ENCODE measurements around the gene MAGI1. TPM values are rescaled to one million over a fixed set of nuclear protein-coding genes. Genes with fewer than 3 reads are reported as not detected.

Gene MAGI1
- total RNA-seq, 2 experiments from 2014 or later = 0.04 TPM; not detected in 1

DNA sequence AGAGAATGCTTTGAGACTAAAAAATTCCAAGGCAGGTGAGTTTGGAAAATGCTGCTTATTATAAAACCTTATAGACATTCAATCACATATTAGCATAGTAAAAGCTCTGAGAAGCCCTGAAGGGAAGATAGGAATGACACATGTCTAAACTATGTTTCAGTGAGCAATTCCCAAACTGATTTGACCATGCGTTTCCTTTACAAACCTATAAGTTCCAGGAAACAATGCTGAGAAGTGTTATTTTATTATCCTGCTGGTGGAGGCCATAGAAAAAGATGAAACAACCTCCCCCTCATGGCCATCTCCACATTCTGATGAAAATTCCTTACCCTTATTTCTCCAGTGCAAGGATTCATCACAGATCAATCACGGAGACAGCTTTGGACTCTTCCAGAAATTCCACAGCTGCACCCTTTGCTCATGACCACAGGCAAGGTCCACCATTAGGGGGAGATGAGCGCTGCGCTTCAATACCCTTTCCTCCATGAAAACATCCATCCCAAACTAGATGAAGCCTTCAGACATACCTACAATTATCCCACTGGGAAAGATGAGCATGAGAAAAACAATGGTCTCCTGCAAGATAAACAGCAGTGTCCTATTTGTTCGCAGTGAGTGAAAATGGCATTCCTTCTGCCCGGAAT lies 372.1 kb downstream of the MAGI1 start:
- no peak for DNase-seq
- no peaks in the 10 kb centered on the region for H3K9me3 Mint-ChIP-seq
- no peaks in the 10 kb centered on the region for H3K36me3 Mint-ChIP-seq (ENCODE audit: low read depth)
- no peak overlapping the region for H3K27ac Mint-ChIP-seq
- ChIA-PET CTCF (no interaction called here), POLR2A (no interaction called here)
- H3K4me3 Mint-ChIP-seq = no peak overlapping the region
- H3K27me3 Mint-ChIP-seq = no peaks in the 10 kb centered on the region
- H3K4me1 Mint-ChIP-seq = no peaks in the 10 kb centered on the region

DNA sequence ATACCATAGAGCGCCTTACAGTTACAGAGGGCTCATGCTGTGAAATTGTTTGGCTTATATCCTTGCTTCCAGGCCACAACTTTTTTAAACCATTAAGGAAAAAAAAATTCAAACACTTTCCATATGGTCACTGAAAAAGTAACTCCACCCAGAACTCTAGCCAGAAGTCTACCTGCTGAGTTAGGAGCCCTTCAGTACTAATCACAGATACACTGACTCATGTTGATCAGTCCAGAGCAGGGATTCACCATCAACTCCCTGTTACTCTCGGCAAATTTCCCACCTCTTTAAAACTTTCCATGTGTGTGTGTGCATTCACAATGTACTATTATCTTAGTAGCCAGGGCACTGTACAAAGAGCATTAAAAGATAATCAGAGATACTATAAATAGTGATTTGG lies 372.8 kb downstream of the MAGI1 start:
- ChIA-PET CTCF (no interaction called here), POLR2A (no interaction called here)
- Mint-ChIP-seq H3K27ac (no peak overlapping the region), H3K4me1 (no peaks in the 10 kb centered on the region), H3K27me3 (no peaks in the 10 kb centered on the region), H3K36me3 (ENCODE audit: low read depth) (no peaks in the 10 kb centered on the region), H3K4me3 (no peak overlapping the region), H3K9me3 (no peaks in the 10 kb centered on the region)
- no peak for DNase-seq

DNA sequence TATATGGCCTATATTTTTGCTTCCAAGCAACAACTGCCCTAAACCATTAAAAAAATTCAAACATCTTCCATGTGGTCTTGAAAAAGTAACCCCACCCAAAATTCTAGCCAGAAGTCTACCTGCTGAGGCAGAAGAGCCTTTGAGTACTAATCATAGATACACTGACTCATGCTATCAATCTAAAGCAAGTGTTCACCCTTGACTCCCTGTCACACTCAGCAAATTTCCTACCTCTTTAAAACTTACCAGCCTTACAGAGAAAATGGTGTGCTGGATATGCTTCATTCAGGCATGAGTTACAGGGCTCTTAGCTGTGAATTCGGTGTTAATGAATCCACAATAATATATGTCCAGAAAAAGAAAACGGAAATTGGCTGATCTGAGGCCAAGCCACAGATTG lies 373.8 kb downstream of the MAGI1 start:
- CTCF ChIA-PET = no interaction called here
- Mint-ChIP-seq H3K36me3 (ENCODE audit: low read depth) (no peaks in the 10 kb centered on the region), H3K27ac (no peak overlapping the region), H3K4me1 (no peaks in the 10 kb centered on the region), H3K27me3 (no peaks in the 10 kb centered on the region), H3K9me3 (no peaks in the 10 kb centered on the region), H3K4me3 (no peak overlapping the region)
- POLR2A ChIA-PET = no interaction called here
- DNase-seq = no peak

DNA sequence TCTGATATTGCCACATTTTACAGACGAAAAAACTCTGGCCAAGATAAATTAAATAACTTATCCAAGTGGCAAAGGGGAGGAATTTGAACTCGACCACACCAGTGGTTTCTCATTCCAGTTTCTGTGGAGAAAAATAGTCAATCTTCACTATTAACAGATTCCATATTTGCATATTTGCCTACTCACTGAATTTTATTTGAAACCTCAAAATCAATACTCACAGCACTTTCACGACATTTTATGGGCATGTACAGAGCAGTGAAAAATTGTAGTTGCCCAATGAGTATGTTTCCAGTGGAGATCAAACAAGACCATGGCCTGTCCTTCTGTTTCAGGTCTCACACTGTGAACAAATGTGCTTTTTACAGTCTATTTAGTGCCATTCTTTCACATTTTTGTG lies 374.3 kb downstream of the MAGI1 start:
- Mint-ChIP-seq H3K36me3 (ENCODE audit: low read depth) (no peaks in the 10 kb centered on the region), H3K4me1 (no peaks in the 10 kb centered on the region), H3K27me3 (no peaks in the 10 kb centered on the region), H3K27ac (no peak overlapping the region), H3K4me3 (no peak overlapping the region), H3K9me3 (no peaks in the 10 kb centered on the region)
- ChIA-PET POLR2A (no interaction called here), CTCF (no interaction called here)
- no peak for DNase-seq

DNA sequence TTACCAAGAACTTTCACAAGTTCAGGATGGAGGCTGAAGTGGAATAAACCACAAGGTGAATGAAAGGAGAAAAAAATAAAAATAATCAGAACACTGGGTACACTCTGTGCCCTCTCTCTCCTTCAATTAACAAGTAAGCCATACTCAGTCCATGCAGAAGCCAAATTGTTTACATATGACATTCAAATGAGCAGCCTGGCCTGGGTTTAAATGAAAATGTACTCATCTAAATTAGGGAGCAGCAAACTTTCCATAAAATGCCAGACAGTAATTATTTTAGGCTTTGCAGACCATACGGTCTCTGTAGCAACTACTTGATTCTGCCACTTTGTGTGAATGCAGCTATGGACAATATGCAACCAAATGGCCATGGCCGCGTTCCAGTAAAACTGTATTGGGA lies 376.6 kb downstream of the MAGI1 start:
- no peaks in the 10 kb centered on the region for H3K9me3 Mint-ChIP-seq
- H3K4me3 Mint-ChIP-seq = no peak overlapping the region
- POLR2A ChIA-PET = no interaction called here

DNA sequence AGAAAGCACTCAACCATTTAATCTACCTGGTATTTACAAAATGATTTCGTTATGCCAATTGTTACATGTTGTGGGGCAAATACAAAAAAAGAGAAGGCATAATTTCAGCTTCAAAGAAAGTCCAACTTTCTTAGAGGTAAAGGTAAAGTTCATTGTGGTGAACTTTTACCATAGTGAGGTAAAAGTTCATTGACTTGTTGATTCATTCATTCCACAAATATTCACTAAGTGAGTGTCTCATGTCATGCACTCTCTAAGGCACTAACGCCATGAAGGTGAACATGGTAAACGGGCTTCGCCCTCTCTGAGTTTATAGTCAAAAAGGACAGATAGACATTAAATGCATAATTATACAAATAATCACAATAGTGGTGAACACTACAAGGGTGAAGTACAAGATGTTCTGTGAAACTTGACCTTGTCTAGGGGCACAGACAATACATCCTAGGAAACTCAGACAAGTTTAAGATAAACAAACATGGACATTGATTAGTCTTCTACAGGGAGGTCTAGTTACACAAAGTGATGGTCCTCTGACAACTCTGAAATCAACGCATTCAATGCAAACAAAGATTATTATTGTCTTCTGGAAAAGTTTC lies 378.6 kb downstream of the MAGI1 start:
- CTCF ChIA-PET = no interaction called here
- DNase-seq = no peak
- no peaks in the 10 kb centered on the region for H3K27me3 Mint-ChIP-seq
- H3K27ac Mint-ChIP-seq = no peak overlapping the region
- H3K9me3 Mint-ChIP-seq = no peaks in the 10 kb centered on the region
- no peaks in the 10 kb centered on the region for H3K36me3 Mint-ChIP-seq (ENCODE audit: low read depth)
- POLR2A ChIA-PET = no interaction called here
- no peak overlapping the region for H3K4me3 Mint-ChIP-seq
- H3K4me1 Mint-ChIP-seq = no peaks in the 10 kb centered on the region

More for the DNA sequence above, 376.6 kb downstream of the MAGI1 start:
- CTCF ChIA-PET = no interaction called here
- Mint-ChIP-seq H3K27ac (no peak overlapping the region), H3K36me3 (ENCODE audit: low read depth) (no peaks in the 10 kb centered on the region), H3K4me1 (no peaks in the 10 kb centered on the region), H3K27me3 (no peaks in the 10 kb centered on the region)
- no peak for DNase-seq

DNA sequence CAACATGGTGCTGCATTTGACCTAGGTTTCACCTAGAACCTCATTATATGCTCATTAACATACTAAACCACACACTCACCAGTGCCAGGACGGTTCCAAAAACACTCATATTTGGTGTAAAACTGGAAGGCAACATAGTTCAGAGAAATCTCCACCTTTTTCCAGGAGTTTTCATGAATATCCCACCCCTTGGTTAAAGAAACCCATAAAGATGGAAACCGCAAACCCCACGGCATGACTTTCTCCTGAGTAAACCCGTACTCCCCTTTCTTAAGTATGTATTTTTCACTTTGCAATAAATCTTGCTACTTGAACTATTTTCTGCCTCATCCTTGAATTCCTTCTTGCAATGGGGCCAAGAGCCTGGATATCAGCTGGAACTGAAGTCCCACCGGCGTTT lies 379.3 kb downstream of the MAGI1 start:
- no peaks in the 10 kb centered on the region for H3K9me3 Mint-ChIP-seq
- no peaks in the 10 kb centered on the region for H3K36me3 Mint-ChIP-seq (ENCODE audit: low read depth)
- ChIA-PET POLR2A (no interaction called here), CTCF (no interaction called here)
- H3K27me3 Mint-ChIP-seq = no peaks in the 10 kb centered on the region
- no peaks in the 10 kb centered on the region for H3K4me1 Mint-ChIP-seq
- no peak overlapping the region for H3K4me3 Mint-ChIP-seq
- DNase-seq = no peak
- no peak overlapping the region for H3K27ac Mint-ChIP-seq

DNA sequence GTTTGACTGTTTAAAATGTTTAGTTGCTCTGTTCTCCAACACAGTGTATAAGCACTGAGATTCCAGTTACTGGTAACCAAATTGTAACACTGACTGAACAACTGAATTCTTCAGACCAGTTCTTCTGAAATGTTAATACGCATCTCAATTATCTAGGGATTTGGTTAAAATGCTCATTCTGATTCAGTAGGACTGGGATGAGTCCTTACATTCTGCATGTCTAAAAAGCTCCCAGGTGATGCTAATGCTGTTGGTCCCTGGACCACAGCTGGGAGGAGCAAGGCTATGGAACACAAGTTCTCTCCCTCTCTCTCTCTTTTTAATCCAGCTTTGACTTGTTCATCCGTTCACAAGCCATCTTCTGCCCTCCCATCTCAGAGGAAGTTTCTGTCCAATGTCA lies 380.3 kb downstream of the MAGI1 start:
- ChIA-PET POLR2A (no interaction called here), CTCF (no interaction called here)
- no peak for DNase-seq
- Mint-ChIP-seq H3K27me3 (no peaks in the 10 kb centered on the region), H3K36me3 (ENCODE audit: low read depth) (no peaks in the 10 kb centered on the region), H3K9me3 (no peaks in the 10 kb centered on the region), H3K4me3 (no peak overlapping the region), H3K4me1 (no peaks in the 10 kb centered on the region), H3K27ac (no peak overlapping the region)

DNA sequence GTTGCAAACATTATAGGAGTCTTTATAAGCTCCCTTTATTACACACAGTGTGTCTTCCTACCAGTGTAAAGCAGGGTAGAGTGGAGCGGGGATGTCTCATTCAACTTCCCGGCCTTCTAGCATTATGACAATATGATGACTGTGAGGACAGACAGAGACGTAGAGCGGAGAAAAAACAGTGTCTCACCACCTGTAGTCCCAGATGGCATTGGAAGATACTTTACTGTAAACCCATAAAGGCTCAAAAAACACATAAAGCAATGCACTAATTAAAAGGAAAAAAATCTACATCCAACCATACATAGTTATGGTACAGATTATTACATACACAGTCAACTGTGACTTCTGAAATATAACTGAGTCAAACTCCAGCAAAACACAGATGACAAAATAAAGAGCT lies 383.7 kb downstream of the MAGI1 start:
- Mint-ChIP-seq H3K4me1 (no peaks in the 10 kb centered on the region), H3K4me3 (no peak overlapping the region), H3K27ac (no peak overlapping the region), H3K27me3 (no peaks in the 10 kb centered on the region), H3K9me3 (no peaks in the 10 kb centered on the region), H3K36me3 (ENCODE audit: low read depth) (no peaks in the 10 kb centered on the region)
- ChIA-PET CTCF (no interaction called here), POLR2A (no interaction called here)
- DNase-seq = no peak

DNA sequence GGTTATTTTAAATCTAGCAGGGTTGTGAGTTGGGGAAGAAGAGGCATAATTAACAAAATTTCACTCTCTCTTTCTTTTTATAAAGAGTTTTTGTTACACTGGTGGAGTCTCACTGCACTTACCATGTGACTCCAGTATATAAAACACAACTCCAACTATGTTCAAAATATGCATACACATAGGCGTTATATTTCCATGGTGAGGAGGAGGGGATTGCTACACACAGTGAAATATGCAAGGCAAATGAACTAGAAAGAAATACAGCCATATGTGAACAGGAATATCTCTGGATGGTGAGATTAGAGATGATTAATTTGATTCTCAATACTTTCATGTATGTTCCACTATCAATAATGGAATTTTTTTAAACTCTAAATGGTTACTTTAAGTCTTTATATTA lies 385.0 kb downstream of the MAGI1 start:
- Mint-ChIP-seq H3K4me3 (no peak overlapping the region), H3K36me3 (ENCODE audit: low read depth) (no peaks in the 10 kb centered on the region)
- CTCF ChIA-PET = no interaction called here

DNA sequence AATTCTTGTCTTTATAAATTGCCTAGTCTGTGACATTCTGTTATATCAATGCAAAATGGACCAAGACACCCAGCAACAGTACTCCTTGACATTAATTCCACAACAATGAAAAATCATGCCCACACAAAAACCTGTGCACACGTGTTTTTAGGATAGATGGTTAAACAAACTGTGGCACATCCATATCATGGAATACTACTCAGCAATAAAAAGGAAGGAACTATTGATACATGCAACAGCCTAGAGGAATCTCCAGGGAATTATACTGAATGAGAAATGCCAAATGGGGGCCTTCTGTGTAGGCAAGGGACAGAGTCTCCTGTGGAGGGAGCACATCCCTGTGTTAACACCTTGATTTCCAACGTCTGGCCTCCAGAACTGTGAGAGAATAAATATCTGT lies 388.5 kb downstream of the MAGI1 start:
- Mint-ChIP-seq H3K27me3 (no peaks in the 10 kb centered on the region), H3K36me3 (ENCODE audit: low read depth) (no peaks in the 10 kb centered on the region), H3K27ac (no peak overlapping the region), H3K4me1 (no peaks in the 10 kb centered on the region), H3K4me3 (no peak overlapping the region), H3K9me3 (peaks cover 10% of the 10 kb centered on the region)
- CTCF ChIA-PET = no interaction called here
- POLR2A ChIA-PET = no interaction called here
- DNase-seq = no peak

More for the DNA sequence above, 385.0 kb downstream of the MAGI1 start:
- H3K4me1 Mint-ChIP-seq = no peaks in the 10 kb centered on the region
- POLR2A ChIA-PET = no interaction called here
- H3K27me3 Mint-ChIP-seq = no peaks in the 10 kb centered on the region
- no peak for DNase-seq
- H3K9me3 Mint-ChIP-seq = no peaks in the 10 kb centered on the region
- H3K27ac Mint-ChIP-seq = no peak overlapping the region

DNA sequence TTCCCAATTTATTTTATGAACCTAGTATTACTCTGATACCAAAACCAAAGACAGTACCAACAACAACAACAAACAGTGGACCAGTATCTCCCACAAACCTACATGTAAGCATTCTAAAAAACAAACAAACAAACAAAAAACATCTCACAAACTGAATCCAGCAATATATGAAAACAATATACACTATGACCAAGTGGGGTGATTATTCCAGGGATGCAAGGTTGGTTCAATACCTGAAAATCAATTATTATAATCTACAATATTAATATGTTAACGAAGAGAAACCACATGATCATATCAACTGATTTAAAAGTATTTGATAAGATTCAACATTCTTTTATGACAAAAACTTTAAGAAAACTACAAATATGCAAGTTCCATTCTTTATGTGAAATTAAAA lies 391.3 kb downstream of the MAGI1 start:
- Mint-ChIP-seq H3K9me3 (peaks cover 10% of the 10 kb centered on the region), H3K4me1 (no peaks in the 10 kb centered on the region), H3K27me3 (no peaks in the 10 kb centered on the region), H3K27ac (no peak overlapping the region), H3K4me3 (no peak overlapping the region), H3K36me3 (ENCODE audit: low read depth) (no peaks in the 10 kb centered on the region)
- POLR2A ChIA-PET = no interaction called here
- DNase-seq = no peak
- CTCF ChIA-PET = no interaction called here

DNA sequence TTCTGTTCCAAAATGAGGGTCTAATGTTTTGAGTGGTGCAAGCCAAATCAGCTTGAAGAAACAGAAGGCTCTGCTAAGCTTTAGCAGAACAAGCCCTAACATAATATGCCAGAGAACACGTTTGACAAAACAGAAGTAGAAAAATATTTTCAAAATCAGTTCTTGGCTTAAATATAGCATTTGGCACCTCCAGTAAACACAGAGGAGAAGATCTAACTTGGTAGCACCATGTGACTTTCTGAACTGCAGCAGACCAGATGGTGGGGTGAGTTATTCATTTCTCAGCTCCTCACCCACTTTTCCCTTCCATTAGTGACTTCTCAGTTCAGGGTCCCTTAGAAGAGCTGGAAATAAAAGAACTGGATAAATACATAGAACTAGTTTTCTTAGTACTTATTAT lies 395.8 kb downstream of the MAGI1 start:
- Mint-ChIP-seq H3K9me3 (peaks cover 10% of the 10 kb centered on the region), H3K27me3 (no peaks in the 10 kb centered on the region), H3K36me3 (ENCODE audit: low read depth) (no peaks in the 10 kb centered on the region), H3K27ac (no peak overlapping the region), H3K4me1 (no peaks in the 10 kb centered on the region), H3K4me3 (no peak overlapping the region)
- ChIA-PET POLR2A (no interaction called here), CTCF (interaction anchor here (0.5 kb wide), 1 partner anchor 340 kb away, joined by 5 read pairs; no protein-coding TSS in a partner anchor)
- DNase-seq = no peak

DNA sequence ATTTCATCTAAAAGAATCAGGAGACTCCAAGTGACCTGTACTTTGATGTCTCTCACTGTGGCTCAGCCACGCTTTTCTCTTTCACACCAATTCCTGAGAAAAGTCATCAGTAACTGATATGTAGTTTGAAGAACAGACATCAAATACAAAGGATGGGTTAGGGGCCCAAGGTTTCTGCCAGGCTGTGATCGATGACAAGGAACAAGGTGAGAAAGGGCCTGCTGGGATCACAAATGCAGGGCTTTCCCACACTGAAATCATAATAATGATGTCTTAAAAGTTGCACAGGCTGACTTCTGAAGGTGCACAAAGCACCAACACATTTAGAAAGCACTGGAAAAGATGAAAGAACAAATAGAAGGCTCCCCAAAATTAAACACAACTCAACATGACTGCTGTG lies 396.9 kb downstream of the MAGI1 start:
- POLR2A ChIA-PET = no interaction called here

More for the DNA sequence above, 396.9 kb downstream of the MAGI1 start:
- no peaks in the 10 kb centered on the region for H3K27me3 Mint-ChIP-seq
- no peak overlapping the region for H3K27ac Mint-ChIP-seq
- CTCF ChIA-PET = no interaction called here
- H3K9me3 Mint-ChIP-seq = peaks cover 5% of the 10 kb centered on the region
- no peak for DNase-seq
- H3K36me3 Mint-ChIP-seq (ENCODE audit: low read depth) = no peaks in the 10 kb centered on the region
- no peaks in the 10 kb centered on the region for H3K4me1 Mint-ChIP-seq
- H3K4me3 Mint-ChIP-seq = no peak overlapping the region

Data from activated CD4-positive, alpha-beta T cell treated with anti-CD3 and anti-CD28 coated beads, Interleukin-2, amount 10 ng/mL, durations not matched to agents 7 days and 5 days (primary cell).